ENCODE data around the gene CSNK1D.

The CSNK1D gene

DNA sequence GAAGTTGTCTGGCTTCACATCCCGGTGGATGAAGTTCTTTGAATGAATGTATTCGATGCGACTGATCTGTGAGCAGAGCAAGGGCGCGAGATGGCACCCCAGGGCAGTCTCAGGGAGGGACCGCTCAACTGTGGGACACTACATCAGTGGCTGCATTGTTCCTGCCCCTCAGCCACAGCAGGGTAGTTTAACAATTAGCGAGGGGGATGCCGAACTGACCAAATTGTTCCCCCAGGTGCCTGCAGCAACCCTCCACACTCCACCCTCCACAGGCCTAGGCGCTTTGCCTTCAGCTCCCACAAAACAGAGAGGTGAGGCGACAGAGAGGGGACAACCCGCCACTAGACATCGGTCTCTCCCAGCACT, 20.3 kb downstream of the CSNK1D start:
- Histone ChIP-seq H3K79me2 (ENCODE audit: control insufficient read depth, low read length) (peaks cover 33% of the 10 kb centered on the region), H3K4me2 (ENCODE audit: low read length) (no peak overlapping the region), H3K4me3 (ENCODE audit: low read length) (no peak overlapping the region), H3F3A (ENCODE audit: control insufficient read depth, insufficient read depth) (peaks cover 4% of the 10 kb centered on the region; the same call in 1 of the 2 replicates), H3K4me1 (ENCODE audit: control insufficient read depth, low read length) (no peaks in the 10 kb centered on the region), H3K36me3 (ENCODE audit: control insufficient read depth, low read length) (peaks cover 87% of the 10 kb centered on the region), H3K9me2 (replicated peaks; ENCODE audit: control insufficient read depth, low read length) (no peaks in the 10 kb centered on the region), H4K20me1 (ENCODE audit: control insufficient read depth, insufficient read depth, low read depth, low read length) (0 out of 2 replicates have a peak, but pooled peaks cover 2% of the 10 kb centered on the region), H3K27me3 (ENCODE audit: control insufficient read depth, low read length) (no peaks in the 10 kb centered on the region), H3K27ac (ENCODE audit: low read depth, low read length) (no peak overlapping the region), H3K9me3 (ENCODE audit: control insufficient read depth, insufficient read depth, low read length) (0 out of 2 replicates have a peak, but pooled peaks cover 3% of the 10 kb centered on the region)
- no peak for TF ChIP-seq EZH2phosphoT487 (IDR thresholded peaks at IDR 0.05; ENCODE audit: borderline replicate concordance, low read length)
- TF ChIP-seq, protein P1, sequence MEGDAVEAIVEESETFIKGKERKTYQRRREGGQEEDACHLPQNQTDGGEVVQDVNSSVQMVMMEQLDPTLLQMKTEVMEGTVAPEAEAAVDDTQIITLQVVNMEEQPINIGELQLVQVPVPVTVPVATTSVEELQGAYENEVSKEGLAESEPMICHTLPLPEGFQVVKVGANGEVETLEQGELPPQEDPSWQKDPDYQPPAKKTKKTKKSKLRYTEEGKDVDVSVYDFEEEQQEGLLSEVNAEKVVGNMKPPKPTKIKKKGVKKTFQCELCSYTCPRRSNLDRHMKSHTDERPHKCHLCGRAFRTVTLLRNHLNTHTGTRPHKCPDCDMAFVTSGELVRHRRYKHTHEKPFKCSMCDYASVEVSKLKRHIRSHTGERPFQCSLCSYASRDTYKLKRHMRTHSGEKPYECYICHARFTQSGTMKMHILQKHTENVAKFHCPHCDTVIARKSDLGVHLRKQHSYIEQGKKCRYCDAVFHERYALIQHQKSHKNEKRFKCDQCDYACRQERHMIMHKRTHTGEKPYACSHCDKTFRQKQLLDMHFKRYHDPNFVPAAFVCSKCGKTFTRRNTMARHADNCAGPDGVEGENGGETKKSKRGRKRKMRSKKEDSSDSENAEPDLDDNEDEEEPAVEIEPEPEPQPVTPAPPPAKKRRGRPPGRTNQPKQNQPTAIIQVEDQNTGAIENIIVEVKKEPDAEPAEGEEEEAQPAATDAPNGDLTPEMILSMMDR (IDR thresholded peaks at IDR 0.05; ENCODE audit: low read depth, low read length, poor library complexity, severe bottlenecking): no peak

DNA sequence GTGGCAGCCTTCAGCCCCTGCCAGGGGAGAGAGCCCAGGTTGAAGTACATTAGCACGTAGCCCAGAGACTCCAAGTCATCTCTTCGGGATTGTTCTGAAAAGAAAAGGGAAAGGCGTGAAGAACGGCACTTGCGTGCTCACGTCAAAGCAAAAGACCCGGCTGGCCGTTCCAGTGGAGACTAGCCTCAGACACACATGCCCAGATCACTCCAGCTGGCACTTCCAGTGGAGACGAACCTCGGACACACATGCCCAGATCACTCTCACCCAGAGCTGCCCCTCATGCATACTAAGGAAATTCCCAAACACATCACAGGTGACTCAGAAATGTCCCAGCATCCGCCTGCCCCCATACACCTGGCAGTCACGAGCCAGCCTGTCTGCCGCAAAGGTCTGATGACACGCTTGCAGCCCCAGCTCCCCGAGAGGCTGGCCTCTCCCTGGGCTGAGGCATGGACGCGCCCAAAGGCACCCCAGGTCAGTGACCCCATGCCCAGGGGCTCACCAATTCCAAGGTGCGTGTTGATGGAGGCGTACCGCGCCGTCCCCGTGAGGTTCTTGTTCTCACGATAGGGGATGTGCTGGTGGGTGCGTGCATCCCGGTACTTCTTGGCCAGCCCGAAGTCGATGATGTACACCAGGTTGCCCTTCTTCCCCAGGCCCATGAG, 20.9 kb downstream of the CSNK1D start:
- no peak overlapping the region for H3K27ac ChIP-seq (ENCODE audit: low read depth, low read length)
- TF ChIP-seq, protein P1 (IDR thresholded peaks at IDR 0.05; ENCODE audit: low read depth, low read length, poor library complexity, severe bottlenecking): no peak
- no peak for TF ChIP-seq EZH2phosphoT487 (IDR thresholded peaks at IDR 0.05; ENCODE audit: borderline replicate concordance, low read length)
- H3K79me2 ChIP-seq (ENCODE audit: control insufficient read depth, low read length): peaks cover 30% of the 10 kb centered on the region
- no peak overlapping the region for H3K4me3 ChIP-seq (ENCODE audit: low read length)
- H3F3A ChIP-seq (ENCODE audit: control insufficient read depth, insufficient read depth): peaks cover 4% of the 10 kb centered on the region; the same call in 1 of the 2 replicates
- H3K9me2 ChIP-seq (replicated peaks; ENCODE audit: control insufficient read depth, low read length): no peaks in the 10 kb centered on the region
- 0 out of 2 replicates have a peak, but pooled peaks cover 2% of the 10 kb centered on the region for H4K20me1 ChIP-seq (ENCODE audit: control insufficient read depth, insufficient read depth, low read depth, low read length)
- no peak overlapping the region for H3K4me2 ChIP-seq (ENCODE audit: low read length)
- H3K27me3 ChIP-seq (ENCODE audit: control insufficient read depth, low read length): no peaks in the 10 kb centered on the region
- H3K36me3 ChIP-seq (ENCODE audit: control insufficient read depth, low read length): peaks cover 89% of the 10 kb centered on the region
- 0 out of 2 replicates have a peak, but pooled peaks cover 3% of the 10 kb centered on the region for H3K9me3 ChIP-seq (ENCODE audit: control insufficient read depth, insufficient read depth, low read length)
- H3K4me1 ChIP-seq (ENCODE audit: control insufficient read depth, low read length): no peaks in the 10 kb centered on the region

DNA sequence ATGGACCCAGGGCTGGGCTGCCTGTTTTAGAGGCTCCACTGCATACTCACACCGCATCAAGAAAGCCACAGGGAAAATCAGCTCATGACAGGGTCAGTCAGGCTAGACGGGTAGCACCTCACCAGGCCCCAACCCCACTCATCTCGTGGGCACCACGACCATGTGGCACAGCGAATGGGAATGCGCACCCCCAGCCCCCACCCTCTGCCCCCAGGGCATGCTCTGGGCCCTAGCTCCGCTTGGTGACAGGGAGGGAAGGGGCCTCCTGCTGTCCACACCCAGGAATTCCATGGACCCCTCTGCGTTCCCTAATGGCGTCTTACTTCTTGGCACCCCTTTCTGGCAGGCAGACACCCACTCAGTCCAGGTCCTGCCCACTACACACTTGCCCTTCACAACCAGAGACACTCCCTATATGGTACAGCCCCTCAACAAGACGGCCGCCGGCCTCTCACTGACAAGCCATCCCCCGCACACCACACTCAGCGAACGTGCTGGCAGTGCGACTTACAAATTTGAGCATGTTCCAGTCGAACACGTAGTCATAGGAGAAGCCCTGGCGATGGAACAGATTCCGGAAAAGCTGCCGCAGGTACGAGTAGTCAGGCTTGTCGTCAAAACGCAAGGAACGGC, 22.5 kb downstream of the CSNK1D start:
- H3K27ac ChIP-seq (ENCODE audit: low read depth, low read length): no peak overlapping the region
- no peak overlapping the region for H3K4me3 ChIP-seq (ENCODE audit: low read length)
- 0 out of 2 replicates have a peak, but pooled peaks cover 2% of the 10 kb centered on the region for H4K20me1 ChIP-seq (ENCODE audit: control insufficient read depth, insufficient read depth, low read depth, low read length)
- 0 out of 2 replicates have a peak, but pooled peaks cover 3% of the 10 kb centered on the region for H3K9me3 ChIP-seq (ENCODE audit: control insufficient read depth, insufficient read depth, low read length)
- no peaks in the 10 kb centered on the region for H3K27me3 ChIP-seq (ENCODE audit: control insufficient read depth, low read length)
- TF ChIP-seq EZH2phosphoT487 (IDR thresholded peaks at IDR 0.05; ENCODE audit: borderline replicate concordance, low read length): no peak
- TF ChIP-seq, protein P1 (IDR thresholded peaks at IDR 0.05; ENCODE audit: low read depth, low read length, poor library complexity, severe bottlenecking): no peak
- peaks cover 2% of the 10 kb centered on the region; the same call in 1 of the 2 replicates for H3F3A ChIP-seq (ENCODE audit: control insufficient read depth, insufficient read depth)
- no peaks in the 10 kb centered on the region for H3K4me1 ChIP-seq (ENCODE audit: control insufficient read depth, low read length)
- no peaks in the 10 kb centered on the region for H3K9me2 ChIP-seq (replicated peaks; ENCODE audit: control insufficient read depth, low read length)
- peaks cover 14% of the 10 kb centered on the region for H3K79me2 ChIP-seq (ENCODE audit: control insufficient read depth, low read length)
- H3K36me3 ChIP-seq (ENCODE audit: control insufficient read depth, low read length): peaks cover 88% of the 10 kb centered on the region
- no peak overlapping the region for H3K4me2 ChIP-seq (ENCODE audit: low read length)
